Cardiac septum (tissue), 1 donor: ENCODE data around the gene LRRN4. TPM values are rescaled to one million over a fixed set of nuclear protein-coding genes. Genes with fewer than 3 reads are reported as not detected.
"Not testable (repeated sequence)": the region's sequence is repeated elsewhere in the genome, so short reads cannot be mapped to it uniquely, and the experiment has no call there.

Experiments
- DNase-seq: peaks from one replicate; pipeline ENCODE4 v3.0.0-alpha.2; 2020; ENCODE audit warnings: low spot score
- intact Hi-C: fragments of 100-400 bp; cut with DNase I; formaldehyde crosslinking; loops from one replicate; pipeline ENCODE4 v1.14.0; 2022
- total RNA-seq: library from RNA; stranded (reverse); fragmentation: NEBNext Ultra II Directional; extraction: Animal tissue kit (Norgen Biotek cat#: 25700); gene quantifications from one replicate; pipeline ENCODE4 v1.2.1, GENCODE V29; 2021
- donor health status: DM: no; HTN: no; CAD: no.

The LRRN4 gene
- total RNA-seq, 1 donor from 2014 or later = 0.11 TPM

DNA sequence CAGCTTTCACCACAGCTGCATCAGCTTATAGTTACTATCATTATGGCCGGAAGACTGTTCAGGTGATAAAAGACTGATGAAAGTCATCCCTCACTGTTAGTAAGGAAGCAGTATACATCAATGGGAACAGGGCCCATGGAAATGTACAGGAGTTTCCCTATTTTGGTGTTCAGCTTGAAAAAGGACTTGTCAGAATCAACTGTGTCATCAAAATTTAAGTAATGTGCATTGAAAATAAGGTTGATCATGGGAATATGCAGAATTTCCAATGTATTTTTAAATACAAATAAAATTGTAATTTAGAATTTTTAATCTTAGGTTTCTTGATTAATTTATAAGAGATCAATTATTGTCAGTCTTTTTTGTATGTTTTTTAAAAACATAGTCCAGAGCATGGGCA, 16.8 kb downstream of the LRRN4 start:
- intact Hi-C loops = no loop called here

DNA sequence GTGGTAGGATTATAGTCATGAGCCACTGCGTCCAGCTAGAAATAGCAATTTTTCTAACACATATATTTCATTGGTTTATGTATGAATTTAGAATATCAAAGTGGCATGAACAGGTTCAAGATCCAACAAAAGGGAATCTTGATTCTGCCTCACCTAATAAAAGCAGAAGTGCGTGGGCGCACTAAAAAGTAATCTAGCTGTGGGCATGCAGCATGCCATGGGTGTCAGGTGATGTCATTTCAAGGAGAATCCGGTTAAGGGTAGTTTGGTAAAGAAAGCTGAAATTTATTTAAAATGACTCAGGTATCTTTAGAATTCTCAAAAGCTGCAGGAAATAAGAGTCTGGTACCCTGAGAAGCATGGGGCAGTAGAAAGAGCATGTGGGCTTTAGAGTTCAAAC, 17.6 kb downstream of the LRRN4 start:
- intact Hi-C loops = no loop called here
- DNase-seq = no peak

More for the DNA sequence above, 16.8 kb downstream of the LRRN4 start:
- DNase-seq = no peak

DNA sequence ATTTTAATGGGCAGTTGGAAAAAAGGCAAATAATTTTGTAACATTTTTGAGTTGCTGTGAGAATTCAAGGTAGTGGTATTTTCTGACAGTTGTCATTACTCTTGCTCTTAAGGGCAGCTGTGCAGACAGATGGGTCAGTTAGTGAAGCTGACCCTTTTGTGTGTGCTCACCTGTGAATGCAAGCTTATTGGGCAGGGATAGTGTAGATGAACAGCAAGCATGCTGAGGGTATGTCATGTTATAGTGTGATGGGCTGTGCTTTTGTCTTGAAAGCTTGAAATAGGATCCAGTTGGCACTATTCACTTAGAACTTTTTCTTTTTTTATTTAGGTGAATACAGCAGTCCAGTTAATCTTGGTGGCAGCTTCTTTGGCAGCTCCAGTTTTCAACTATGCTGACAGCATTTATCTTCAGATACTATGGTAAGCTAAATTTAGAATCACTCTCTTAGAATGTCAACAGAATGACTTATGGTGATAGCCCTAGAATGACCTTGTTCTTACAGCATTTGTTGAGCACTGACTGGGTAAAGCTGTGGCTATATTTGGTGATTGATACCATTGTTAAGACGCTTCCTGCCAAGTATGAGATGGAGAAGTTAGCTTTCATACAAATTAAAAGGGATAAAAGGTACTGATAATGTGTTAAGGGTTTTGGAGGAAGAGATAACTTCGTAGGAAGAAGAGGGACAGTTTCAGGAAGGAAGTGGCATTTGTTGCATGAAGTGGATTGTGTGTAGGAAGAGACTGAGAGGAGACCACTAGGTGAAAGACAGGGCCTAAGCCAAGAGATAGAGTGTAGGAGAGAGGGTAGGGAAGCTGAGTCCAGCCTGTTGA, 19.5 kb downstream of the LRRN4 start:
- no peak for DNase-seq
- intact Hi-C loops = loop anchor here (1.0 to 2.0 kb wide), 2 partner anchors 26 to 40 kb away; no protein-coding TSS in a partner anchor

DNA sequence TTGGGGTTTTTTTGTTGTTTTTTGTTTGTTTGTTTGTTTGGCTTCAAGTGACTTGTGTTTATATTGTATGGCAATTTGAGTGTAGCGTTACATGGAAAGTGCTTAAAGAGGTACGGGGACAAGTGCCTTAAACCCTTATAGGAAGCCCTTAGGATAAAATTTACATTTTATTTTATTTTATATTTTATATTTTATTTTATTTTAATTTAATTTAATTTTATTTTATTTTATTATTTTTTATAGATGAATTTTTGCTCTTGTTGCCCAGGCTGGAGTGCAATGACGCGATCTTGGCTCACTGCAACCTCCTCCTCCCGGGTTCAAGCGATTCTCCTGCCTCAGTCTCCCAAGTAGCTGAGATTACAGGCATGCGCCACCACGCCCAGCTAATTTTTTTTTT, 21.0 kb downstream of the LRRN4 start:
- DNase-seq, intact Hi-C loops: not testable (repeated sequence)

DNA sequence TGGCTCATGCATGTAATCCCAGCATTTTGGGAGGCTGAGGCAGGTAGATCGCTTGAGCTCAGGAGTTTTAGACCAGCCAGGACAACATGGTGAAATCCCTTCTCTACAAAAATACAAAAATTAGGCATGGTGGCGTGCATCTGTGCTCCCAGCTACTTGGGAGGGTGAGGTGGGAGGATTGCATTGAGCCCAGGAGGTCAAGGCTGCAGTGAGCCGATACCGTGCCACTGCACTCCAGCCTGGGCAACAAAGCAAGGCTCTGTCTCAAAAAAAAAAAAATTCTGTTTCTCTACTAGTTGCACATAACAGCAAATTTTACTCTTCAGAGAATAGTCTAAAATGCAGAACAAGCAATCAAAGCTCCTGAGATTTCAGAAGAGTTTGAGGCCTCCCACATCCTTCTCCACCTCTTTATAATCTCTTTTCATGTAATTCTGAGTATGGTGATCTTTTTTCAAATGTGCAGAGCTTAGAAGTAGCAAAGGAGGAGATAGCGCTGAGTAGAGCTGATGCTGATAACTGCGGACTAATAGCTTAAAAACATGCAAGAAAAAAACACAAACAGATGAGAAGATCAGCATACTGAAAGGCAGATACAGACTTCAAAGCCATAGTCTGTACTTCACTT, 23.3 kb downstream of the LRRN4 start:
- no peak for DNase-seq
- intact Hi-C loops = no loop called here

DNA sequence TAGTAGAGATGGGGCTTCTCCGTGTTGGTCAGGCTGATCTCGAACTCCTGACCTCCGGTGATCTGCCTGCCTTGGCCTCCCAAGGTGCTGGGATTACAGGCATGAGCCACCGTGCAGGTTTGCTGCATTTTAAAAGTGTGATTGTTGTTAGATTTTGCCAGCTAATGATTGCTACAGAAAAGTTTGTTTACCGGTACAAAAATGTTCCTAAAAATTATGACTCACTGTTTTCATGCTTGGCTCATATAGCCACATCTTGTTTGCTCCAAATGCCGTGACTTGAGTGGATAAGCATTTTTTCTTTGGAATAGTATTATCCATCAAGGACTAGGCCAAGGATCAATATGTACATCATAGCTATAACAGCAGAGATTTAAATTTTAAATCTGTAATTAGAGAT, 24.3 kb downstream of the LRRN4 start:
- DNase-seq = no peak
- intact Hi-C loops = no loop called here

DNA sequence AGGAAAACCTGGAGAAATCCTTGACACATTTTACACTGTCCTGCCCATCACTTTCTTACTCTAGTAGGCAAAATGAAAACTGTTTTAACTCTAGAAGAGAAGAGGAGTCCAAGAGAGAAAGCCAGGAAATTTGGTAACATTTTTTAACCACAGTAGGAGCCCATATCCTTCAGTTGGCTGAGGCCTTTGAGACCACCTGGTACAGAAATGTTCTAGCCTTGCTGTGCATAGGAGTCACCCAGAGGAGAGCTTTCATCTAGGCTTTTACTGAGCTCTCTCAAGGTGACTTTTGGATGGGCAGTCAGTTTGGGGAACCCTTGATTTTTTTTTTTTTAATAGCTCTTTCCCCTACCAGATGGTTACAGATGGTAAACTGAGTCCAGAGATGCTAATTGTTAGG, 25.0 kb downstream of the LRRN4 start:
- DNase-seq = no peak
- intact Hi-C loops = no loop called here

DNA sequence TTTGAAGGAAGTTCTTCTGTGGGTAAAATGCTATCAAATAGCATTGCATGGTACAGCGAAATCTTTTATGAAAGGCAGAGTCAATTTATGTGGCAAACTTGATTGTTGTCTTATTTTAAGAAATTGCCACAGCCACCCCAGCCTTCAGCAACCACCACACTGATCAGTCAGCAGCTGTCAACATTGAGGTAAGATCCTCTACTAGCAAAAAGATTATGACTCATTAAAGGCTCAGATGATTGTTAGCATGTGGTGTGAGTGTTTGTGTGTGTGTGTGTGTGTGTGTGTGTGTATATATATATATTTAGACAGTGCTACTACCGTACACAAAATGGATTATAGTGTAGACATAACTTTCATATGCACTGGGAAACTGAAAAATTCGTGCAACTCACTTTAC, 27.8 kb downstream of the LRRN4 start:
- intact Hi-C loops = no loop called here
- DNase-seq = no peak

DNA sequence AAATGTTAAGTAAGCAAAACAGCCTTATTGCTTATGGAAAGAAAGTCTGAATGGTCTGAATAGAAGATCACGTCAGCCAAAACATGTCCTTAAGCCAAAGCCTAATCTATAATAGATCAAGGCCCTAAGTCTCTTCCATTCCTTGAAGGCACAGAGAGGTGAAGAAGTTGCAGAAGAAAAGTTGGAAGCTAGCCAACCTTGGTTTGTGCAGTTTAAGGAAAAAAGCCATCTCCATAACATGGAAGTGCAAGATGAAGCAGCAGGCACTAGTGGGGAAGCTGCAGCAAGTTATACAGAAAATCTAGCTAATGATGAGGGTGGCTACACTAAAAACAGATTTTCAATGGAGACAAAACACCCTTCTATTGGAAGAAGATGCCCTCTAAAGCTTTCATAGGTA, 29.1 kb downstream of the LRRN4 start:
- intact Hi-C loops = no loop called here
- DNase-seq = no peak

DNA sequence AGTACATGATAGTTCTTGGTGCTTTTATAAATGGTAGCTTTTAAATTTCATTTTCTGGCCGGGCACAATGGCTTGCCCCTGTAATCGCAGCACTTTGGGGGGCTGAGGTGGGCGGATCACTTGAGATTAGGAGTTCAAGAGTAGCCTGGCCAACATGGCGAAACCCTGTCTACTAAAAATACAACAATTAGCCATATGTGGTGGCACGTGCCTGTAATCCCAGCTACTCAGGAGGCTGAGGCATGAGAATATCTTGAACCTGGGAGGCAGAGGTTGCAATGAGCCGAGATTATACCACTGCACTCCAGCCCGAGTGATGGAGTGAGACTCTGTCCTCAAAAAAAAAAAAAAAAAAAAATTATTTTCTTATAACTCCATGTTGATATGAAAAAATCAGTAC, 36.0 kb downstream of the LRRN4 start:
- intact Hi-C loops = no loop called here
- no peak for DNase-seq

DNA sequence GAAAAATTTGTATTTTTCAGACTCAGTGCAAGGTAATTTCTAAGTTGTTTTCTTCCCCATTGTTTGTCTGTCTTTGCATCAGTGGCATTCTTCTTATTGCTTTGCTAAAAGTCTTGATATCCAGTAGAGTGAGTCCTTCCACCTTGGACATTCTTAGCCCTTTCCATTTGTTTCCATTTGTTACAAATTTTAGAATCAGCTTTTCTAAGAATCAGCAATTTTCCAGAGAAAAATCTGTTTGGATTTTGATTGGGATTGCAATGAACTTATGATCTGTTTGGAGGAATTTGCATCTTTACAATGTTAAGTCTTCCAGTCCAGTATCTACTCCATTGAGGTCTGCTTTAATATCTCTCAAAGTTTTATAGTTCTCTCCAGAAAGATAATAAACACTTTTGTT, 36.4 kb downstream of the LRRN4 start:
- intact Hi-C loops = no loop called here
- no peak for DNase-seq

DNA sequence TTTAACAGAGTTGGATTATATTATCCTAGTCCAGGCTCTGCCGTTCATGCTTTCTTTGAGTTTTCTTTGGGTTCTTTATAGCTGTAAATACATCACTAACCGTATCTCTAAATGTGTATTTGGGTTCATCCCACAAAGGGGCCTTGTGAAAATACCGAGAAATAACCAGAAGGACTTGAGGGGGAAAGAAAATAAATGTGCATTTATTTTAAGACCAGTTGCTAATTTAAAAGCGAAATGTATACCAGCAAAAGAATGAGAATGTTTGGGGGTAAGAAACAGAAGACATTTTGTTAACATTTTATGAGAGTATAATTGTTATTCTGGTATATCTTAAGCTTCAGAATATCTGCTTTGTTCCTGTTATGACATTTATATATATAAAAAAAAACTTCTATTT, 38.9 kb downstream of the LRRN4 start:
- no peak for DNase-seq
- intact Hi-C loops = no loop called here

DNA sequence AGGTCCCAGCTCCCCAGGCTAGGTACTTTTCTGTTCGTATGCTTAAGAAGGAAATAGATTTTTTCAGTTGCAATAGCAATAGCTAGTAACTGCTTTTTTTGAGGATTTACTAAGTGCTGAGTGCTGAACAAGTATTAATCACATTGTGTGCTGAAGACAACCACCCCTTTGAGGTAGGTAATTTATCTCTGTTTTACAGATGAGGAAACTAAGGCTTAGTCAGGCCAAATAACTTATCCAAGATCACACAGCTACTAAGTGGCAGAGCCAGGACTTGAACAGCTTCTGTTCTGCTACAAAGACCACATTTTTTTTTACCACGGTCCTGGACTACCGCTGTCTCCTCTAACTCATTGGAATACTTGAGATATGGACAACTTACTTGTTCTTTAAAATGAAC, 39.8 kb downstream of the LRRN4 start:
- DNase-seq = no peak
- intact Hi-C loops = no loop called here

DNA sequence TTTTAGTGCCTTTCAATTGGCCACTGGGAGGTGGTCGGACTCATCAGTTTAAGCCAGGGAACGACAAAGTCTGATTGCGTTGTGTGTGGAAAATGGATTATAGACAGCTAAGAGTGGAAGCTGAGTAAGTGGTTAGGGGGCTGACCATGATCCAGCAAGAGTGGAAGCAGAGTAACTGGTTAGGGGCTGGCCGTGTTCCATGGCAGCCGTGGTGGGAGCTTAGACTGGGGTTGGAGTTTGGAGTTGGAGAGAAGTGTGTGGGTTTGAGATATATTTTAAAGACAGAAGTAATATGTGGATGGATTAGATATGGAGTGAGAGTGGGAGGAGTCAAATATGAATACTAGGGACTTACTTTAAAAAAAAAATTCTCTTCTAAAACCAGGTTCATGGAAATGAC, 41.7 kb downstream of the LRRN4 start:
- DNase-seq = no peak
- intact Hi-C loops = no loop called here

DNA sequence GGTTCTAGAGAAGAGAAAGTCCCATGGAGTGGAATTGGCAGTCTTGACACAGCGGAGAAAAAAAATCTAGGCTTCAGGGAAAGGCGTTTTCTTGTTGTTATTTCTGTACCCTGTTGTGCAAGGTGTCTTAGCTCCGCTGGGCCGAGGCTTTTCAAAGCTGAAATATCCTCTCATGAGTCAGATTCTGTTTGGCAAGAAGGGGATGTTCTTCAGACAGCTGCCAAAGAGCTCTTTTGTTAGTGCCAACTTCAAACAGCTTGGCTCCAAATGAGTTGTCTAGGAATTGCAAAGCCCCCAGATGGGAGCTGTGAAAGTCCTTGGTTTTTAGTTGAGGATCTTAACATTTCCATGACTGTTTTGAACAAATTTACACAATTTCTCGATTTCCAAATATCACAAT, 45.6 kb downstream of the LRRN4 start:
- DNase-seq = no peak

DNA sequence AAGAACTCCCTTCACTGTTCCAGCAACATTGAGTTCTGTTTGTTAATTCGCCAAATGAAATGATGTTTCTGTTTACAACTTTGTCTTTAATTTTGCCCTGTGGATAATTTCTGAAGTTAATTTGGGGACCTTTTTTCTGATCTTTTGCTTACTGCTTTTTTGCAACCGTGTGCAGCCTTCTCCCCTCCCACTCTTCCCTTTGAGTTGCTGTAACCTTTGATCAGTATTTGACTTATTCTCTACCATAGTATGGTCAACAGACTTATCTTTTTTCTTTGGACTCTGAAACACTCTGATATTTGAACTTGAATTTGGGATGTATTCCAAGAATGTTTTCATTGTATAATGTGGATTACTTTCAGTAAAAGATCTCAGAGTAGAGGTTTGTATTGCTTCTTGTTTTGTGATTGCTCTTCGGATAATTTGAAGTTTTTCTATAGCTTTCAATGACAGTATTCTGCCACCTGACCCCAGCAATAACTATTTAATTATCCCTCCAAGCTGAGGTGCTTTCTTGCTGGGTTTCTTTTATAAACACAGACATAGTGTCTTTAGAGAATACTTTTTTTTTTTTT, 46.2 kb downstream of the LRRN4 start:
- intact Hi-C loops = loop anchor here (1.0 kb wide), 1 partner anchor 27 kb away; no protein-coding TSS in a partner anchor
- DNase-seq = no peak

More for the DNA sequence above, 45.6 kb downstream of the LRRN4 start:
- intact Hi-C loops = loop anchor here (1.0 kb wide), 1 partner anchor 26 kb away; no protein-coding TSS in a partner anchor

DNA sequence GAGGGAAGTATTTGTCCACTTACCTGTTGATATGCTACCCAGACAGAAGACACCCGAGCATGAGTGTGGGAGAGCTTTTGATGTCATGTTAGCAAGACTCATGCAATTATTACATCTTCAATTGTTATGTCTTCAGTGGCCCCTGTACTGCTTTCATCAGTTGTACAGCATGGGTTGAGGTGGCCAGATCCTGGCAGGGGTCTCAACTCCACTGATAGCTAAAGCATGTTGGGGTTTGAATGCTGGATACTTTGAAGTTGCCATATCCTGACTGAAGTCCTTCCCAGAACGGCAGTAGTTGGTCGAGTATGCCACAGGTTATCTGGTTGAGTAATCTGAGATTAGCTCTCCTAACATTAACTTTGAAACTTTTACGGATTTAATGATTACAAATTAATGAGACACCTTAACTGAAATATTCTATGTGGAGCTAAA, 46.7 kb downstream of the LRRN4 start:
- intact Hi-C loops = no loop called here
- DNase-seq = no peak

DNA sequence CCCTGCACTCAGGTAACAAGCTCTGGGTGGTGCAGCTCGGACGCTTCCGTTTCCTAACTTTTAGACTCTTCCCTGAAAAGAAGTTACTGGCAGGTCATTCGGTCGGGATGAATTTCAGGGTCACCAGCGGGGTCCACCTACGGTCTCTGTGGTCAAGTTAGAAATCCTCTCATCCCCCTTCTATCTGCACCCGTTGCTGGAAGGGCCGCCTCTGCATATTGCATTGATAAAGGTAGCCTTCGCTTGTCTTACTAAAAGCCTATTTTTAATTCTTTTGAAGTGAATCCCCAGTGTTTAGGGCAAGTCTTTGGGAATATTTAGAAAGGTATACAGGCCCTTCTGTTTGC, 47.3 kb downstream of the LRRN4 start:
- intact Hi-C loops = no loop called here
- no peak for DNase-seq

DNA sequence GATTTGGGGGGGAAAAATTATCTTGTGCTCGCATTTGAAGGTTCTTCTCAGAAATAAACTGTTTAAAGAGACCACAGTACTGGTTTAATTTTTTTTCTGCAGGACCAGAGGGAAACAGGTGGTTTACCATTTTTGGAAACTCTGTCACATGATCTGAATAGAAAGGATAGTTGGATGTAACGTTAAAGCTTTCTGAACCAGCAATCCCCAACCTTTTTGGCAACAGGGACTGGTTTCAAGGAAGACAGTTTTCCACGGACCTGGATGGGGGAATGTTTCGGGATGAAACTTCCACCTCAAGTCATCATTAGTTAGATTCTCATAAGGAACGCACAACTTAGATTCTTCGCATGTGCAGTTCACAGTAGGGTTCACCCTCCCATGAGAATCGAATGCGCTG, 53.0 kb downstream of the LRRN4 start:
- no peak for DNase-seq
- intact Hi-C loops = no loop called here

DNA sequence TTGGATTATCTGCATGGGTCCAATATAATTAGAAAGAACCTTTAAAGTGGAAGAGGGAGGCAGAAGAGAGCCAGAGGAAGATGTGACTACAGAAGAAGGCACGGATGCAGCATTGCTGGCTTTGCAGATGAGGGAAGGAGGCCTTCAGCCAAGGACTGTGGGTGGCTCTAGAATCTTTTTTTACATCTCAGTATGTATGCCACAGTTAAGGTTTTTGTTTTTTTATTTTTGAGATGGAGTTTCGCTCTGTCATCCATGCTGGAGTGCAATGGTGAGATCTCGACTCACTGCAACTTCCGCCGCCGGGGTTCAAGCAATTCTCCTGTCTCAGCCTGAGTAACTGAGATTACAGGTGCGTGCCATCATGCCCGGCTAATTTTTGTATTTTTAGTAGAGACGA, 54.1 kb downstream of the LRRN4 start:
- DNase-seq = no peak
- intact Hi-C loops = no loop called here

DNA sequence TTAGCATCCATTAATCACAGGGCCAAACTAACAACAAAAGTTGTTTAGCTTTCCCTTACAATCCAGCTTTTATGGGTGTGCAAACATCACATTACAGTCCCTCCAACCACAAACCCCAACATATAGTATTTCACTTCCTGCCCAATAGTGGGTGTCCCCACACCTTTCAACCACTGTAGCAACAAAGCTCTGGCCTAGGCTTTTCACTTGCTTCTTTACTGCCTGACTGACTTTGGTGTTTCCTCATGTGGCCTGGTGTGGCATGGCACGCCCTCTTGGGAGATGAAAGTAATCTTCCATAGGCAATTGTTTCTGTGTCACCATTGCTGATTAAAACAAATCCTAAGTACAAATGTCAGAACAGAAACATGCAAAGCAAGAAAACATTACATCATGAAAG, 57.1 kb downstream of the LRRN4 start:
- intact Hi-C loops = no loop called here
- no peak for DNase-seq
